ENCODE results near the gene SULT1A4.
"Not testable (repeated sequence)": the region's sequence is repeated elsewhere in the genome, so short reads cannot be mapped to it uniquely, and the experiment has no call there.

The SULT1A4 gene

GRCh38 chr16:29459706-29460646 is at the start of gene SULT1A4:
Gene SULT1A4 (plus strand): TSS chr16:29459913. CDS start chr16:29461386, 1,473 bp downstream.
- H3K9ac ChIP-seq (ENCODE audit: low read length): not testable (repeated sequence)

GRCh38 chr16:29423587-29423986 is 36.1 kb upstream of the SULT1A4 start:
- not testable (repeated sequence) for H3K36me3 ChIP-seq (ENCODE audit: control insufficient read depth, insufficient read depth, low read length); H3K27me3 ChIP-seq (ENCODE audit: control insufficient read depth, insufficient read depth, low read length); H3K9me3 ChIP-seq (ENCODE audit: control insufficient read depth, low read length); H3K4me1 ChIP-seq (ENCODE audit: control insufficient read depth, insufficient read depth, low read length); H3K4me3 ChIP-seq (ENCODE audit: low read length); H3K9ac ChIP-seq (ENCODE audit: low read length)

More at GRCh38 chr16:29459706-29460646, at the start of gene SULT1A4:
- H3K9me3 ChIP-seq (ENCODE audit: control insufficient read depth, low read length); H3K4me1 ChIP-seq (ENCODE audit: control insufficient read depth, insufficient read depth, low read length); H3K36me3 ChIP-seq (ENCODE audit: control insufficient read depth, insufficient read depth, low read length); H3K4me3 ChIP-seq (ENCODE audit: low read length); H3K27me3 ChIP-seq (ENCODE audit: control insufficient read depth, insufficient read depth, low read length): not testable (repeated sequence)

- not testable (repeated sequence) for H3K9me3 ChIP-seq (ENCODE audit: control insufficient read depth, low read length); H3K36me3 ChIP-seq (ENCODE audit: control insufficient read depth, insufficient read depth, low read length); H3K4me3 ChIP-seq (ENCODE audit: low read length); H3K4me1 ChIP-seq (ENCODE audit: control insufficient read depth, insufficient read depth, low read length); H3K9ac ChIP-seq (ENCODE audit: low read length); H3K27me3 ChIP-seq (ENCODE audit: control insufficient read depth, insufficient read depth, low read length)
These were observed 34.3 kb upstream of the SULT1A4 start for GRCh38 chr16:29425390-29425789.

GRCh38 chr16:29453754-29454153 is 6.0 kb upstream of the SULT1A4 start:
- H3K4me1 ChIP-seq (ENCODE audit: control insufficient read depth, insufficient read depth, low read length); H3K9ac ChIP-seq (ENCODE audit: low read length); H3K9me3 ChIP-seq (ENCODE audit: control insufficient read depth, low read length); H3K27me3 ChIP-seq (ENCODE audit: control insufficient read depth, insufficient read depth, low read length); H3K4me3 ChIP-seq (ENCODE audit: low read length); H3K36me3 ChIP-seq (ENCODE audit: control insufficient read depth, insufficient read depth, low read length): not testable (repeated sequence)

- not testable (repeated sequence) for H3K36me3 ChIP-seq (ENCODE audit: control insufficient read depth, insufficient read depth, low read length); H3K9ac ChIP-seq (ENCODE audit: low read length); H3K4me1 ChIP-seq (ENCODE audit: control insufficient read depth, insufficient read depth, low read length); H3K4me3 ChIP-seq (ENCODE audit: low read length); H3K27me3 ChIP-seq (ENCODE audit: control insufficient read depth, insufficient read depth, low read length); H3K9me3 ChIP-seq (ENCODE audit: control insufficient read depth, low read length)
These were observed 5.4 kb upstream of the SULT1A4 start, which contains the start of the genes BOLA2 and SLX1B for GRCh38 chr16:29454269-29454668. Gene BOLA2 (minus strand): TSS chr16:29454351. CDS start chr16:29454253, 98 bp downstream. Gene SLX1B (plus strand): TSS chr16:29454533.

GRCh38 chr16:29454828-29455227 is 4.9 kb upstream of the SULT1A4 start:
- H3K9me3 ChIP-seq (ENCODE audit: control insufficient read depth, low read length); H3K36me3 ChIP-seq (ENCODE audit: control insufficient read depth, insufficient read depth, low read length); H3K27me3 ChIP-seq (ENCODE audit: control insufficient read depth, insufficient read depth, low read length); H3K9ac ChIP-seq (ENCODE audit: low read length); H3K4me3 ChIP-seq (ENCODE audit: low read length); H3K4me1 ChIP-seq (ENCODE audit: control insufficient read depth, insufficient read depth, low read length): not testable (repeated sequence)

- not testable (repeated sequence) for H3K9me3 ChIP-seq (ENCODE audit: control insufficient read depth, low read length); H3K27me3 ChIP-seq (ENCODE audit: control insufficient read depth, insufficient read depth, low read length)
These were observed 2.1 kb upstream of the SULT1A4 start for GRCh38 chr16:29457660-29458059.

GRCh38 chr16:29460647-29461030 is 926 bp downstream of the SULT1A4 start:
- H3K27me3 ChIP-seq (ENCODE audit: control insufficient read depth, insufficient read depth, low read length); H3K9ac ChIP-seq (ENCODE audit: low read length); H3K4me3 ChIP-seq (ENCODE audit: low read length); H3K9me3 ChIP-seq (ENCODE audit: control insufficient read depth, low read length); H3K4me1 ChIP-seq (ENCODE audit: control insufficient read depth, insufficient read depth, low read length); H3K36me3 ChIP-seq (ENCODE audit: control insufficient read depth, insufficient read depth, low read length): not testable (repeated sequence)

More at GRCh38 chr16:29457660-29458059, 2.1 kb upstream of the SULT1A4 start:
- H3K4me1 ChIP-seq (ENCODE audit: control insufficient read depth, insufficient read depth, low read length); H3K9ac ChIP-seq (ENCODE audit: low read length); H3K36me3 ChIP-seq (ENCODE audit: control insufficient read depth, insufficient read depth, low read length); H3K4me3 ChIP-seq (ENCODE audit: low read length): not testable (repeated sequence)

GRCh38 chr16:29465985-29466824 is 6.5 kb downstream of the SULT1A4 start:
- H3K4me3 ChIP-seq (ENCODE audit: low read length); H3K36me3 ChIP-seq (ENCODE audit: control insufficient read depth, insufficient read depth, low read length); H3K9ac ChIP-seq (ENCODE audit: low read length); H3K9me3 ChIP-seq (ENCODE audit: control insufficient read depth, low read length); H3K4me1 ChIP-seq (ENCODE audit: control insufficient read depth, insufficient read depth, low read length); H3K27me3 ChIP-seq (ENCODE audit: control insufficient read depth, insufficient read depth, low read length): not testable (repeated sequence)

- H3K9me3 ChIP-seq (ENCODE audit: control insufficient read depth, low read length): not testable (repeated sequence)
These were observed 7.2 kb downstream of the SULT1A4 start for GRCh38 chr16:29466904-29467303.

GRCh38 chr16:29467654-29468366 is 8.1 kb downstream of the SULT1A4 start:
- H3K4me3 ChIP-seq (ENCODE audit: low read length); H3K27me3 ChIP-seq (ENCODE audit: control insufficient read depth, insufficient read depth, low read length); H3K9me3 ChIP-seq (ENCODE audit: control insufficient read depth, low read length); H3K9ac ChIP-seq (ENCODE audit: low read length); H3K36me3 ChIP-seq (ENCODE audit: control insufficient read depth, insufficient read depth, low read length); H3K4me1 ChIP-seq (ENCODE audit: control insufficient read depth, insufficient read depth, low read length): not testable (repeated sequence)

More at GRCh38 chr16:29466904-29467303, 7.2 kb downstream of the SULT1A4 start:
- H3K4me3 ChIP-seq (ENCODE audit: low read length); H3K9ac ChIP-seq (ENCODE audit: low read length); H3K4me1 ChIP-seq (ENCODE audit: control insufficient read depth, insufficient read depth, low read length); H3K36me3 ChIP-seq (ENCODE audit: control insufficient read depth, insufficient read depth, low read length); H3K27me3 ChIP-seq (ENCODE audit: control insufficient read depth, insufficient read depth, low read length): not testable (repeated sequence)

GRCh38 chr16:29469660-29470059 is 9.9 kb downstream of the SULT1A4 start:
- not testable (repeated sequence) for H3K27me3 ChIP-seq (ENCODE audit: control insufficient read depth, insufficient read depth, low read length); H3K9me3 ChIP-seq (ENCODE audit: control insufficient read depth, low read length); H3K9ac ChIP-seq (ENCODE audit: low read length); H3K4me3 ChIP-seq (ENCODE audit: low read length); H3K36me3 ChIP-seq (ENCODE audit: control insufficient read depth, insufficient read depth, low read length); H3K4me1 ChIP-seq (ENCODE audit: control insufficient read depth, insufficient read depth, low read length)
